ENCODE results near the gene CR2. TPM values are rescaled to one million over a fixed set of nuclear protein-coding genes. Genes with fewer than 3 reads are reported as not detected.

CR2 gene
- total RNA-seq: under 1 TPM in 1 of 2 donors, not detected in 1; 0.14 TPM
- polyA plus RNA-seq: under 1 TPM; 0.05 to 0.36 TPM

DNA sequence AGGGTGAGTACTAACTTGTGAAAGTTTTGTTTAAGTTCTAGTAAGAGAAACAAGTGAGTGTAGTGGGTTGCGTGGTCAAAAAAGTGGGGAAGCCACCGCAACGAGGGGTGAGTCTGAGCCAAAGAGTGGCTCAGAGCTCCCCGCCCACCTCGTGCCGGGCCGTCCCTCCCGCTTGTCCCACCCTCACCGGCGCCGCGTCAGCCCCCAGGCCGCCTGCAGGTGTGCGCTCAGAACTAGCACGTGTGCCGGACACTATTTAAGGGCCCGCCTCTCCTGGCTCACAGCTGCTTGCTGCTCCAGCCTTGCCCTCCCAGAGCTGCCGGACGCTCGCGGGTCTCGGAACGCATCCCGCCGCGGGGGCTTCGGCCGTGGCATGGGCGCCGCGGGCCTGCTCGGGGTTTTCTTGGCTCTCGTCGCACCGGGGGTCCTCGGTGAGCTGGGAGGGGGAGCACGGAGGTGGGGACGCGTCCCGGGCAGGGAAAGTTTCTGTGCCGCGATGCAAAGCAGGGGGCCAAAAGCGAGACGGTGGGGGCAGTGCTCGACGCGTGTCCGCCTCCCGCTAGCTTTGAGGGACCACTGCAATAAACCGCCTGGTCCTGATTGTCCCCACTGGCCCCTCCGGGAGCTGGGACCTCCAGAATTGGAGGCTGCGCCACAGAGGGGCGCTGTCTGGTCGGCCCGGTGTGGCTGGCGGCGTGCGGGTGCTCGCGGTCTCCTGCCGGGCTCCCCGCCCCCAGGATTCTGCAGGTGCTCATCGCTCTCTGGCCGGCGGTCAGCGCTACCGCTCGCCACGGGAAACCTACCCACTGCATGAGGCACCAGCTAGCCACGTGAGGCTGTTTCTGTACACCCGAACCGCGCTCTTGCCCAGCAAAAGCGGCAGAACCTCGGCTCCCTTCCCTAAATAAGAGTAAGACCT is at the start of gene CR2:
CR2 (plus strand) TSS at position 283 of the 919 bp plus-strand sequence; CDS start at position 374, 91 bp downstream.
- TF ChIP-seq EGR1 (IDR thresholded peaks at IDR 0.05; ENCODE audit: low read depth in 2 of 2): no peak
- TF ChIP-seq HNF4G (IDR thresholded peaks at IDR 0.05): no peak
- no peak for TF ChIP-seq NR2F2 (IDR thresholded peaks at IDR 0.05)
- no peak for TF ChIP-seq FOXA1 (IDR thresholded peaks at IDR 0.05)
- TF ChIP-seq, protein P1, sequence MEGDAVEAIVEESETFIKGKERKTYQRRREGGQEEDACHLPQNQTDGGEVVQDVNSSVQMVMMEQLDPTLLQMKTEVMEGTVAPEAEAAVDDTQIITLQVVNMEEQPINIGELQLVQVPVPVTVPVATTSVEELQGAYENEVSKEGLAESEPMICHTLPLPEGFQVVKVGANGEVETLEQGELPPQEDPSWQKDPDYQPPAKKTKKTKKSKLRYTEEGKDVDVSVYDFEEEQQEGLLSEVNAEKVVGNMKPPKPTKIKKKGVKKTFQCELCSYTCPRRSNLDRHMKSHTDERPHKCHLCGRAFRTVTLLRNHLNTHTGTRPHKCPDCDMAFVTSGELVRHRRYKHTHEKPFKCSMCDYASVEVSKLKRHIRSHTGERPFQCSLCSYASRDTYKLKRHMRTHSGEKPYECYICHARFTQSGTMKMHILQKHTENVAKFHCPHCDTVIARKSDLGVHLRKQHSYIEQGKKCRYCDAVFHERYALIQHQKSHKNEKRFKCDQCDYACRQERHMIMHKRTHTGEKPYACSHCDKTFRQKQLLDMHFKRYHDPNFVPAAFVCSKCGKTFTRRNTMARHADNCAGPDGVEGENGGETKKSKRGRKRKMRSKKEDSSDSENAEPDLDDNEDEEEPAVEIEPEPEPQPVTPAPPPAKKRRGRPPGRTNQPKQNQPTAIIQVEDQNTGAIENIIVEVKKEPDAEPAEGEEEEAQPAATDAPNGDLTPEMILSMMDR (IDR thresholded peaks at IDR 0.05; ENCODE audit: low read depth, low read length, missing input control): no peak
- no peak for TF ChIP-seq TAF1 (conservative IDR thresholded peaks at IDR 0.05)
- no peak for TF ChIP-seq HNF4A (conservative IDR thresholded peaks at IDR 0.05)
- TF ChIP-seq, protein P2, sequence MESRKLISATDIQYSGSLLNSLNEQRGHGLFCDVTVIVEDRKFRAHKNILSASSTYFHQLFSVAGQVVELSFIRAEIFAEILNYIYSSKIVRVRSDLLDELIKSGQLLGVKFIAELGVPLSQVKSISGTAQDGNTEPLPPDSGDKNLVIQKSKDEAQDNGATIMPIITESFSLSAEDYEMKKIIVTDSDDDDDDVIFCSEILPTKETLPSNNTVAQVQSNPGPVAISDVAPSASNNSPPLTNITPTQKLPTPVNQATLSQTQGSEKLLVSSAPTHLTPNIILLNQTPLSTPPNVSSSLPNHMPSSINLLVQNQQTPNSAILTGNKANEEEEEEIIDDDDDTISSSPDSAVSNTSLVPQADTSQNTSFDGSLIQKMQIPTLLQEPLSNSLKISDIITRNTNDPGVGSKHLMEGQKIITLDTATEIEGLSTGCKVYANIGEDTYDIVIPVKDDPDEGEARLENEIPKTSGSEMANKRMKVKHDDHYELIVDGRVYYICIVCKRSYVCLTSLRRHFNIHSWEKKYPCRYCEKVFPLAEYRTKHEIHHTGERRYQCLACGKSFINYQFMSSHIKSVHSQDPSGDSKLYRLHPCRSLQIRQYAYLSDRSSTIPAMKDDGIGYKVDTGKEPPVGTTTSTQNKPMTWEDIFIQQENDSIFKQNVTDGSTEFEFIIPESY (IDR thresholded peaks at IDR 0.05): no peak
- no peak for TF ChIP-seq GABPA (IDR thresholded peaks at IDR 0.05 in 1 of 2, conservative IDR thresholded peaks at IDR 0.05 in 1 of 2)
- TF ChIP-seq JUND (IDR thresholded peaks at IDR 0.05): no peak
- TF ChIP-seq, protein P3, sequence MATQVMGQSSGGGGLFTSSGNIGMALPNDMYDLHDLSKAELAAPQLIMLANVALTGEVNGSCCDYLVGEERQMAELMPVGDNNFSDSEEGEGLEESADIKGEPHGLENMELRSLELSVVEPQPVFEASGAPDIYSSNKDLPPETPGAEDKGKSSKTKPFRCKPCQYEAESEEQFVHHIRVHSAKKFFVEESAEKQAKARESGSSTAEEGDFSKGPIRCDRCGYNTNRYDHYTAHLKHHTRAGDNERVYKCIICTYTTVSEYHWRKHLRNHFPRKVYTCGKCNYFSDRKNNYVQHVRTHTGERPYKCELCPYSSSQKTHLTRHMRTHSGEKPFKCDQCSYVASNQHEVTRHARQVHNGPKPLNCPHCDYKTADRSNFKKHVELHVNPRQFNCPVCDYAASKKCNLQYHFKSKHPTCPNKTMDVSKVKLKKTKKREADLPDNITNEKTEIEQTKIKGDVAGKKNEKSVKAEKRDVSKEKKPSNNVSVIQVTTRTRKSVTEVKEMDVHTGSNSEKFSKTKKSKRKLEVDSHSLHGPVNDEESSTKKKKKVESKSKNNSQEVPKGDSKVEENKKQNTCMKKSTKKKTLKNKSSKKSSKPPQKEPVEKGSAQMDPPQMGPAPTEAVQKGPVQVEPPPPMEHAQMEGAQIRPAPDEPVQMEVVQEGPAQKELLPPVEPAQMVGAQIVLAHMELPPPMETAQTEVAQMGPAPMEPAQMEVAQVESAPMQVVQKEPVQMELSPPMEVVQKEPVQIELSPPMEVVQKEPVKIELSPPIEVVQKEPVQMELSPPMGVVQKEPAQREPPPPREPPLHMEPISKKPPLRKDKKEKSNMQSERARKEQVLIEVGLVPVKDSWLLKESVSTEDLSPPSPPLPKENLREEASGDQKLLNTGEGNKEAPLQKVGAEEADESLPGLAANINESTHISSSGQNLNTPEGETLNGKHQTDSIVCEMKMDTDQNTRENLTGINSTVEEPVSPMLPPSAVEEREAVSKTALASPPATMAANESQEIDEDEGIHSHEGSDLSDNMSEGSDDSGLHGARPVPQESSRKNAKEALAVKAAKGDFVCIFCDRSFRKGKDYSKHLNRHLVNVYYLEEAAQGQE (IDR thresholded peaks at IDR 0.05): no peak
- no peak for TF ChIP-seq RXRA (IDR thresholded peaks at IDR 0.05)
- TF ChIP-seq SP1 (IDR thresholded peaks at IDR 0.05): no peak
- no peaks in the 10 kb centered on the region for H3K9me3 ChIP-seq (ENCODE audit: control insufficient read depth in 4 of 4, low read length in 3 of 4)
- DNase-seq (ENCODE audit: low spot score): peak; percentile 50
- H3K4me3 ChIP-seq (ENCODE audit: low read depth in 1 of 3, low read length in 3 of 3): peak within 1 kb of the TSS; percentile 15 to 56 (median 54)
- H3K4me1 ChIP-seq (ENCODE audit: control insufficient read depth in 4 of 4, insufficient read depth in 4 of 4, low read length in 3 of 4): peaks cover 5 to 9% (median 9%) of the 10 kb centered on the region in 4 donors
- 2% methylated on average over 75 of the region's 75 CpGs for WGBS
- peak within 1 kb of the TSS in 1 of 2 donors; percentile 27 for H3K9ac ChIP-seq (ENCODE audit: low read depth in 1 of 2, low read length in 2 of 2)
- H3K36me3 ChIP-seq (ENCODE audit: control insufficient read depth in 4 of 4, insufficient read depth in 3 of 4, low read depth in 1 of 4, low read length in 3 of 4): no peaks in the 10 kb centered on the region
- peaks cover 0 to 9% (median under 1%) of the 10 kb centered on the region in 4 donors for H3K27me3 ChIP-seq (ENCODE audit: control insufficient read depth in 4 of 4, insufficient read depth in 4 of 4, low read length in 3 of 4)
- no peak within 1 kb of the TSS for H3K27ac ChIP-seq (ENCODE audit: low read depth in 1 of 2, low read length in 2 of 2)

All from liver (tissue), 9 donors.